SK-N-SH treated with all-trans-retinoic acid at 6 μM for 48 hours (cell line): ENCODE measurements around the gene LRRC58.

Experiments
- OSR1 ChIP-seq: fragments of 250-450 bp; sonication (Bioruptor Pico); IDR thresholded peaks from 2 replicates; pipeline ENCODE4 v1.8.0; 2022; ENCODE audit warnings: moderate library complexity, mild to moderate bottlenecking, inconsistent platforms
- PATZ1 ChIP-seq: fragments of 250-450 bp; sonication (Bioruptor Pico); IDR thresholded peaks from 2 replicates; pipeline ENCODE4 v1.8.0; 2020; ENCODE audit warnings: mild to moderate bottlenecking, moderate library complexity, borderline replicate concordance
- RARB ChIP-seq: fragments of 250-450 bp; sonication (Bioruptor Pico); IDR thresholded peaks from 2 replicates; pipeline ENCODE4 v1.8.0; 2021; ENCODE audit warnings: mild to moderate bottlenecking, moderate library complexity
- SNAI2 ChIP-seq: fragments of 250-450 bp; sonication (Bioruptor Pico); IDR thresholded peaks from 2 replicates; pipeline ENCODE4 v1.5.0; 2020; ENCODE audit warnings: mild to moderate bottlenecking, moderate library complexity
- ZFP30 ChIP-seq: fragments of 450-650 bp; formaldehyde crosslinking; IDR thresholded peaks from 2 replicates; pipeline ENCODE4 v1.5.0; 2022; ENCODE audit warnings: mild to moderate bottlenecking, moderate library complexity
- ZNF8 ChIP-seq: fragments of 450-650 bp; formaldehyde crosslinking; IDR thresholded peaks from 2 replicates; pipeline ENCODE4 v1.5.0; 2020; ENCODE audit warnings: mild to moderate bottlenecking, moderate library complexity

- no peak for TF ChIP-seq PATZ1
- TF ChIP-seq ZFP30 (CRISPR knock-in tag): no peak
- TF ChIP-seq OSR1: no peak
- no peak for TF ChIP-seq ZNF8 (CRISPR knock-in tag)
- no peak for TF ChIP-seq RARB (CRISPR knock-in tag)
- TF ChIP-seq SNAI2 (CRISPR knock-in tag): no peak
Measured at GRCh38 chr3:120274739-120275167, 74.4 kb downstream of the LRRC58 start.
